SU-DHL-6 (cell line): ENCODE results near the gene TPSB2.

Experiments used
- EZH2phosphoT487 ChIP-seq: fragments of 200-600 bp; sonication (generic), shearing (Covaris generic); conservative IDR thresholded peaks from 2 replicates; pipeline ENCODE4 v1.6.1; 2018; ENCODE audit warnings: mild to moderate bottlenecking, antibody characterized with exemption, low read length, moderate library complexity, mixed read lengths
- TF ChIP-seq, protein P1 (sequence below): fragments of 200-600 bp; sonication (generic); IDR thresholded peaks from one replicate; pipeline ENCODE4 v1.5.1; 2017; ENCODE audit warnings: antibody characterized with exemption, mild to moderate bottlenecking, low read length, moderate library complexity; ENCODE audit not compliant: insufficient read depth, poor library complexity, severe bottlenecking

DNA sequence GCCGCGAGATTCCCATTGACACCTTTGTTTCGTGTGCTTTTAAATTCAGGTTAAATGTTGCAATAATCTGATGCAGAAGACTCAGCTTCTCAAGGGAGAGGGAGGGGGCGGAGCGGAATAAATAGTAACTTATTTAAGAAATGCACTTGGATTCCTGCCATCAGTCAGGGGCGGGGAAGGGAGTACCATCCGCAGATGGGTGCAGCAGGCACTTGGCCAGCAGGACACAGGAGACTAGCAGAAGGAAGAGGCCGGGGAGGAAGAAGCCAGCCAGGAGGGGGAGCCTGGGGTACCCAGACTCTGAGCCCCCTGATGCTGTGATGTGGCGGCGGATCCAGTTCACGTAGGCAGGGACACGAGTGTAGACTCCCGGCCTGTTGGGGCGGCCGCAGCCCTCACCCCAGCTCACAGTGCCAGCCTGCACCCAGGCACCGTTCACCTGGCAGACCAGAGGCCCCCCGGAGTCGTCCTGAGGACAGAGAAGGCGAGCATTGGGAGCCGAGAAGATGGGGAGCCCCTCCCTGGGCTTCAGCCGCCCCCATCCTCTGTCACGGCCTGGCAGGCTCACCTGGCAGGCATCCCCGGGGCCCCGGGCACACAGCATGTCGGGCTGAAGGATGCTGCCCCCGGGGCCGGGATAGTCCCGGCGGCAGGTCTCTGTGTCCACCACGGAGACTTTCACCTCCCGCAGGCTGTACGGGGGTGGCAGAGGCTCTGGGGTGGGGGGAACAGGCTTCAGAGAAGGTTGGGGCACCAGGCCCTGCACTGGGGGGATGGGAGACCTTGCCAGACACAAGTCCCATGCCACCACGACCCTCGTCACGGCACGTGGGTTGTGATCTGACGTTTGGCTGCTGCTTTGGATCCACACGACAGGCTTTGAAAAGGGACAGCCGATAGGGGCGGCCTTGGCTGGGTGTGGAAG lies 8.1 kb downstream of the TPSB2 start:
- TF ChIP-seq, protein P1, sequence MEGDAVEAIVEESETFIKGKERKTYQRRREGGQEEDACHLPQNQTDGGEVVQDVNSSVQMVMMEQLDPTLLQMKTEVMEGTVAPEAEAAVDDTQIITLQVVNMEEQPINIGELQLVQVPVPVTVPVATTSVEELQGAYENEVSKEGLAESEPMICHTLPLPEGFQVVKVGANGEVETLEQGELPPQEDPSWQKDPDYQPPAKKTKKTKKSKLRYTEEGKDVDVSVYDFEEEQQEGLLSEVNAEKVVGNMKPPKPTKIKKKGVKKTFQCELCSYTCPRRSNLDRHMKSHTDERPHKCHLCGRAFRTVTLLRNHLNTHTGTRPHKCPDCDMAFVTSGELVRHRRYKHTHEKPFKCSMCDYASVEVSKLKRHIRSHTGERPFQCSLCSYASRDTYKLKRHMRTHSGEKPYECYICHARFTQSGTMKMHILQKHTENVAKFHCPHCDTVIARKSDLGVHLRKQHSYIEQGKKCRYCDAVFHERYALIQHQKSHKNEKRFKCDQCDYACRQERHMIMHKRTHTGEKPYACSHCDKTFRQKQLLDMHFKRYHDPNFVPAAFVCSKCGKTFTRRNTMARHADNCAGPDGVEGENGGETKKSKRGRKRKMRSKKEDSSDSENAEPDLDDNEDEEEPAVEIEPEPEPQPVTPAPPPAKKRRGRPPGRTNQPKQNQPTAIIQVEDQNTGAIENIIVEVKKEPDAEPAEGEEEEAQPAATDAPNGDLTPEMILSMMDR = no peak
- no peak for TF ChIP-seq EZH2phosphoT487
